RCC 7860 (cell line): Measurements from ENCODE around the gene GSK3A.

ENCODE experiments used
- DNase-seq: peaks from one replicate; pipeline ENCODE4 v3.0.0-alpha.2; 2015; ENCODE audit warnings: low spot score
- FAIRE-seq: peaks from 2 replicates; lab custom pipeline; 2012; peaks lifted over from hg19 to GRCh38; lab: Jason Lieb, UNC

Gene GSK3A

GRCh38 chr19:42281146-42281826, 38.9 kb upstream of the GSK3A start:
- no peak for FAIRE-seq
- DNase-seq = no peak

DNA sequence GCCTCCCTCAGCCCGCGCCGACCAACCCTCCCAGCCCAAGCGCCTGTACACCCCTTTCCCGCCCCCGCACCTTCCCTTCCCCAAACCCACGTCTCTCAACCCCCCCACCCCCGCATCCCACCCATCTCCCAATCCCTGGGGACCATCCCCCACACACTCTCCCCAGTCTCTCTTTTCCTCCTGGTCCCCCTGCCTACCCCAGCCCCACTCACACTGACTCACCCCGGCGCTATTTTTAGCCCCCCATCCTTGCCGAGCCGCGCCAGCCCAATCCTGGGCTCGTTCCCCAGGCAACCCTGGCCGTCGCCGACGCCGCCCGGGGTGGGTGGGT, 38.4 kb upstream of the GSK3A start:
- DNase-seq (no peak), FAIRE-seq (no peak)

DNA sequence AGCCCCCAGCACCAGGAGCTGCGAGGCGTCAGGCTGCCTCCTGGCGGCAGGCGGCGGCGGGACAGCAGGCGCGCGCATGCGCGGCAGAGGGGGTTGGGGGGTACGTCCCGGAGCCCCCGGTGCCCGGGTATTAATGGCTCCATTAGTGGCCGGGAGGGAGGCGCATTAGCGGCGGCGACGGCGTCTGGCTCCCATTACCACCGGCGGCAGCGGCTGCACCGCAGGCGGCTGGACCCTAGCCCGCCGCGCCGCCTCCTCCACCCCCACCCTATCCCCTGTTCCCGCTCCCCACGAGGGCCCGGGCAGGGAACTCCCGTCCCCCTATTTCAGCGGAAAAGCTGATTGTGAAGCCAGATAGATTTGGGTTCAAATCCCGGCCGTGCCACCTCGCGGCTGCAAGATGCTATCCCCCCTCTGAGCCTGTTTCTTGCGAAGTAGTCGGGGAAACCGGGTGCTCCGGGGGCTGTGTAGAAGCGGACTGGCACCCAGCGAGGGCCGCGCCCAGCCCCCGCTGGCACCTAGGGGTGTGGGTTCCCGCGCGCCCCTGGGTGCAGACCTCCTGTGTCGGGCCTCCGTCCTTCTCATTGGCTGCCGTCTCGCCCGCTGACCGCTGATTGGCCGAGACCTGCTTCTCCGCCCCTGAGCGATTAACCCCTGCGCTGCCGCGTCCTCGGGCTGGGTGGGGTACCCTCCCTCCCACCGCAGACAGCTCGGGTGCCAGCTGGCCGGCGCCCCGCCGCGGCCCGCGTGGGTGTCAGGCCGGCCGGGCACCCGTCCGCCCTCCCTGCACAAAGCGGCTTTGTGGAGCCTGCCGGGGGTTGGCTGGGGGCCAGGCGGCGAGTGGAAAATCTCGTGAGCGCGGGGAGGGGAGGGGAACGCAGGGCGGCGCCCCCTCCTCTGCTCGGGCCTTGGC, 37.8 kb upstream of the GSK3A start:
- FAIRE-seq = no peak
- DNase-seq = peak; percentile 78

GRCh38 chr19:42279155-42279901, 36.9 kb upstream of the GSK3A start:
- DNase-seq (no peak), FAIRE-seq (no peak)

GRCh38 chr19:42278452-42279154, 36.2 kb upstream of the GSK3A start:
- FAIRE-seq (no peak), DNase-seq (no peak)

DNA sequence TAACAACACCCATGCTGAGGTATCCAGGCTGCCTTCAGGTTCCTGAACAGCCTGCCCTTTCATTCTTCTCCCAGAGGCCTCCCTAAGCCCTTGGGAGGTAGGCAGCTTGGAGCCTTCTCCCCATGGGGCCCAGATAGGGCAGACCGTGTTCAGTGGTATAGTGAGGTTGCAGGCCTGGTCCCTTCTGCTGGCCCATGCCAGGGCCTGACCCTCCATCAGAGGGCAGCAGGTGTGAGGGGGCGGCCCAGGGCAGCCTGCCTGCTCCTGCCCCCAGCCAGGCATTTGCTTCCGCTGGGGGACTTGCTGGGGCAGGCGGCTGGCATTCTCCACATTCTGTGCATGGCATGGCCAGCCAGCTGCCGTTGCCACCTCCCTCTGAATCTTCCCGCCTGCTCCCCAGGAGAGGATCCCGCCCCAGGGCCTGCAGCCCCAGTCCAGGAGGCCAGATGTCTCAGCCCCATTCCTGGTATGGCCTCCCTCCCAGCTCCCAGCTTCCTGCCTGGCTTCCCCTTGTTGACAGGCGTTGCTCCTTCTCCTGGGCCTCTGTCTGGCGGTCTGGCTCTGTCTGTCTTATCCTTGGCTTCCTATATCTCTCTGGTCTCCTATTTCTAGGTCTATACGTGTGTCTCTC, 35.5 kb upstream of the GSK3A start:
- FAIRE-seq (no peak), DNase-seq (no peak)

- FAIRE-seq (no peak), DNase-seq (no peak)
These were observed 34.4 kb upstream of the GSK3A start for GRCh38 chr19:42276821-42277220.

- DNase-seq (no peak), FAIRE-seq (no peak)
These were observed 33.9 kb upstream of the GSK3A start for GRCh38 chr19:42276284-42276683.

DNA sequence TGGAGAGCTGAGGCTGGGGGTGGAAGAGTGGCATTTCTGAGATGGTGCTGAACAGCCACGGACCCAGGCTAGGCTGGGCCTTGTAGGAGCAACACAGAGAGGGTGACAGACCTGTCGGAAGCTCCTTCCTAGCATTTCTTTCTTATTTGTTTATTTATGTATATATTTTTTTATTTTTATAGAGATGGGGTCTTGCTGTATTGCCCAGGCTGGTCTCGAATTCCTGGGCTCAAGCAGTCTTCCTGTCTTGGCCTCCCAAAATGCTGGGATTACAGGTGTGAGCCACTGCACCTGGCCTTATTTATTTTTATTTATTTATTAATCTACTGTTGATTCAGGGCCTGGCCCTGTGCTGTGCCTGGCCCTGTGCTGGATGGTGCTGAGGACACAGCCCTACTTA, 33.1 kb upstream of the GSK3A start:
- DNase-seq = no peak
- no peak for FAIRE-seq

- no peak for FAIRE-seq
- no peak for DNase-seq
These were observed 32.7 kb upstream of the GSK3A start for GRCh38 chr19:42275103-42275502.

GRCh38 chr19:42274065-42274682, 31.8 kb upstream of the GSK3A start:
- DNase-seq (no peak), FAIRE-seq (no peak)

DNA sequence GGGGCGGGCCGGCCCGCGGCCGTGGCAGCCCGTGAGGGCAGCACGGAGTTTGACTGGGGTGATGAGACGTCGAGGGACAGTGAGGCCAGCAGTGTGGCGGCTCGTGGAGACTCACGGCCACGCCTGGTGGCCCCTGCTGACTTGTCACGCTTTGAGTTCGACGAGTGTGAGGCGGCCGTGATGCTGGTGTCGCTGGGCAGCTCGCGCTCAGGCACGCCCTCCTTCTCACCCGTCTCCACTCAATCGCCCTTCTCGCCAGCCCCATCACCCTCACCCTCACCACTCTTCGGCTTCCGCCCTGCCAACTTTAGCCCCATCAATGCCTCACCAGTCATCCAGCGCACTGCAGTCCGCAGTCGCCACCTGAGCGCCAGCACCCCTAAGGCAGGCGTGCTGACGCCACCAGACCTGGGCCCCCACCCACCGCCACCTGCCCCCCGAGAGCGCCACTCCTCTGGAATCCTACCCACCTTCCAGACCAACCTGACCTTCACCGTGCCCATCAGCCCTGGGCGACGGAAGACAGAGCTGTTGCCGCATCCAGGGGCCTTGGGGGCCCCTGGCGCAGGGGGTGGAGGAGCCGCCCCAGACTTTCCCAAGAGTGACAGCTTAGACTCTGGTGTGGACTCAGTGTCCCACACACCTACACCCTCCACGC, 31.1 kb upstream of the GSK3A start:
- FAIRE-seq (no peak), DNase-seq (no peak)

DNA sequence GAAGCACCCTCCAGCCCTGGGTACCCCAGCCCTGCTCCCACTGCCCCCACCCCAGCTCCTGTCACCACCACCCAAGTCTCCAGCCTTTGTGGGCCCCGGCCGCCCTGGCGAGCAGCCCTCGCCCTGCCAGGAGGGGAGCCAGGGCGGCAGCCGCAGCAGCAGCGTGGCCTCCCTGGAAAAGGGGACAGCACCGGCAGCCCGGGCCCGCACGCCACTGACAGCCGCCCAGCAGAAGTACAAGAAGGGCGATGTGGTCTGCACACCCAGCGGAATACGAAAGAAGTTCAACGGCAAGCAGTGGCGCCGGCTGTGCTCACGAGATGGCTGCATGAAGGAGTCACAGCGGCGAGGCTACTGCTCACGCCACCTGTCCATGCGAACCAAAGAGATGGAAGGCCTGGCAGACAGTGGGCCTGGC, 30.6 kb upstream of the GSK3A start:
- DNase-seq (no peak), FAIRE-seq (no peak)

DNA sequence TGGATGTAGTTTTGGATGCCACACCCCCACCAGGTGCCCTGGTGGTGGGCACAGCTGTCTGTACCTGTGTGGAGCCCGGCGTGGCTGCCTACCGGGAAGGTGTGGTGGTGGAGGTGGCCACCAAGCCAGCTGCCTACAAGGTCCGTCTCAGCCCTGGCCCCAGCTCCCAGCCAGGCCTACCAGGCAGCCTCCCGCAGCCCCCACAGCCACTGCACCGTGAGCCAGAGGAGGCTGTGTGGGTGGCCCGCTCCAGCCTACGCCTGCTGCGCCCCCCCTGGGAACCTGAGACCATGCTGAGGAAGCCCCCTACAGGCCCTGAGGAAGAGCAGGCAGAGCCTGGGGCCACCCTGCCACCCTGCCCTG, 30.1 kb upstream of the GSK3A start:
- DNase-seq (no peak), FAIRE-seq (no peak)

DNA sequence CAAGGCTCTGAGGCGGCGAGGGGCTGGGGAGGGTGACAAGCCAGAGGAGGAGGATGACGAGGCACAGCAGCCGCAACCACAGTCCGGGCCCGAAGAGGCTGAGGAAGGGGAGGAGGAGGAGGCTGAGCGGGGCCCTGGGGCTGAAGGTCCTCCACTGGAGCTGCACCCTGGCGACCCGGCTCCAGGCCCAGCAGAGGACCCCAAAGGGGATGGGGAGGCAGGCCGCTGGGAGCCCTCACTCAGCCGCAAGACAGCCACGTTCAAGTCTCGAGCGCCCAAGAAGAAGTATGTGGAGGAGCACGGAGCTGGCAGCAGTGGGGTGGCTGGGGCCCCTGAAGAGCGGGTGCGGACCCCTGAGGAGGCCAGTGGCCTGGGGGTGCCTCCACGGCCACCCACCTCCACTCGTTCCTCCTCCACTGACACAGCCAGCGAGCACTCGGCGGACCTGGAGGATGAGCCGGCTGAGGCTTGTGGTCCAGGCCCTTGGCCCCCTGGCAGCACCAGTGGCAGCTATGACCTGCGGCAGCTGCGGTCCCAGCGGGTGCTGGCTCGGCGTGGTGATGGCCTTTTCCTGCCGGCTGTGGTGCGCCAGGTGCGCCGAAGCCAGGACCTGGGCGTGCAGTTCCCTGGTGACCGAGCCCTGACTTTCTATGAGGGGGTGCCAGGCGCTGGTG, 29.6 kb upstream of the GSK3A start:
- FAIRE-seq = no peak
- no peak for DNase-seq

DNA sequence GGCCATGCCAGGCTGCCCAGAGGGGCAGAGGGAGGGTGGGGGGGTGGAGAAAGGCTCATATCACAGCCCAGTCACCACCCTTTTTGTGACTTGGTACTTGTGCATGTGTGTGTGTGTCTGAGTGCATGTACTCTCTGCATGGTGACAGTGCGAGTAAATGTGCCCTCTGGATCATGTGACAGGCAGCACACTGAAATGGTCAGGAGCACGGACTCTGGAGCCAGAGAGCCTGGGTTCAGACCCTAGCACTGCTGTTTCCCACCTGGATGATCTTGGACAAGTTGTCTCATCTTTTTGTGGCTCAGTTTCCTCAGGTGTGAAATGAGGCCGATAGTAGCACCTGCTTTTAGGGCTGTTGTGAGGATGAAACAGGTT, 28.6 kb upstream of the GSK3A start:
- no peak for FAIRE-seq
- DNase-seq = no peak

DNA sequence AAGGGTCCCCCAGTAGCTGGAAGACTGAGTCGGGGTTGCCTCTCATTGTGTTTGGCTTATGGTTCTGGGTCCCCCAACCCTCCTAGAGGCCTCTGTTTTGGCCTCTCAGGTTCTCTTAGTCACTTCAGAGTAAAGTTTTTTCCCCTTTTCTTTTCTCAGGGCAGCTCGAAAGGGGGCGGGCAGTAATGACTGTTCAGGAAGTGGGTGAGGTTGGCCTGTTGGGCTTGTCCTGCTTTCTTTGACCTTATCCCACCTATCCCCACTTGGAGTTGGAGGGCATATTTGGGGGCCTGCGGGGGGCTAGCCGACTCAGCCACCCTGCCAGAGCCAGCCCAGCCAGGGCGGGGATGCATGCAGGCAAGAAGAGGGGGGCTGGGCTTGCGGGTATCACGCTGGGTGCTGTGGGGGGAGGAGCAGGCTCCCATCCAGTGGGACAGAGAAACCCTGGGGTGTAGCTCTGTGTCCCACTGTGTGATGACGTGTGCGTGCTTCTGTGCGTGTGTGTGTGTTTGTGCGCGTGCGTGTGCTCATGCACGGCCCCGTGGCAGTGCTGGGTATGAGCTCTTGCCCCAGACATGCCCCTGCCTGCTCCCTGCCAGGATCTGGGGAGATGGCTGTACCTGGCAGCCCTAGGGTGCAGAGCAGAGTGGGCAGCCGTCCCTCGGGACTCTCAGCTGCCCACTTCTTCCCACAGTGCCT, 28.1 kb upstream of the GSK3A start:
- FAIRE-seq (no peak), DNase-seq (peak; percentile 61)

DNA sequence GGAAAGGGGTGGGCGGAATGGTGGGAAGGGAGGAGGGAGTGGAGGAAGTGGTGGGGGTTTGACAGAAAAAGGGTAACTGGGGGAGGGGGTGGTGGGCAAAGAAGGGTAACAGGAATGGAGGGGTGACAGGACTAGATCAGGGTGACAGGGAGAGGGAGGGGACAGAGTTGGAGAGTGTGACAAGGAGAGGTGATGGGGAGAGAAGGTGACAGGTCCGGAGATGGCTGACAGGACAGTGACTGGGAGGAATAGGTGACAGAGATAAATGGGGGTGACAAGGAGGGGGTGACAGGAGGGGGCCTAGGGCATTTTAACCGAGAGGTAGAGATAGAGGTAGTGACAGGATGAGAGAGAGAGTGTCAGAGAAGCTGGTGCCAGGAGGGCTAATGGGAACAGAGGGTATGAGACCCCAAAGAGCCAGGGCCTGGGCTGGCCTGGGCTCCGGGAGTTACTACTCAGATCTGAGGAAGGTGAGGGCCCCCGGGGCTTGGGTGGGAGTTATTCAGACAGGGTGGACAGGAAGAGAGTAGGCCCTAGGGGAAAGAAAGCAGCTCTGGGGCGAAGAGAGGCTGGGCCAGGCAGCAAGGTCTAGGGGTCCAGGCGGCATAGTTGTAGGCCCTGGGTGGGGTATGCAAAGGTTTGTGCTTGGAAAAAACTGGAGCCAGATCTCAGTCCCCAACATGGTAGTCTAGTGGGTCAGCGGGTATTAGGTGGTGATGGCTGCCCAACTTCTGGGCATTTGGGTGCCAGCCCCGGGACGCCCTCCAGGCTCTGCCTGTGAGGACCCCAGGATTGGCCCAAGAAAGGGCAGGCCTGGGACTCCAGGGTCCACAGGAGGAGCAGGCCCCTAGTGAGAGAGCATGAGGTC, 27.3 kb upstream of the GSK3A start:
- no peak for FAIRE-seq
- no peak for DNase-seq
